ENCODE measurements around the gene BPIFB3. TPM values are rescaled to one million over a fixed set of nuclear protein-coding genes. Genes with fewer than 3 reads are reported as not detected.

The BPIFB3 gene
- total and polyA plus RNA-seq, 2 of the 13 experiments (the other 11 are each of a cell fraction or from before 2014, with no cell fraction given): 0.09 TPM; not detected in 1

GRCh38 chr20:33007376-33008335, 46.0 kb upstream of the BPIFB3 start, which contains the start of gene BPIFB2 (continued):
- TF ChIP-seq, protein P1, sequence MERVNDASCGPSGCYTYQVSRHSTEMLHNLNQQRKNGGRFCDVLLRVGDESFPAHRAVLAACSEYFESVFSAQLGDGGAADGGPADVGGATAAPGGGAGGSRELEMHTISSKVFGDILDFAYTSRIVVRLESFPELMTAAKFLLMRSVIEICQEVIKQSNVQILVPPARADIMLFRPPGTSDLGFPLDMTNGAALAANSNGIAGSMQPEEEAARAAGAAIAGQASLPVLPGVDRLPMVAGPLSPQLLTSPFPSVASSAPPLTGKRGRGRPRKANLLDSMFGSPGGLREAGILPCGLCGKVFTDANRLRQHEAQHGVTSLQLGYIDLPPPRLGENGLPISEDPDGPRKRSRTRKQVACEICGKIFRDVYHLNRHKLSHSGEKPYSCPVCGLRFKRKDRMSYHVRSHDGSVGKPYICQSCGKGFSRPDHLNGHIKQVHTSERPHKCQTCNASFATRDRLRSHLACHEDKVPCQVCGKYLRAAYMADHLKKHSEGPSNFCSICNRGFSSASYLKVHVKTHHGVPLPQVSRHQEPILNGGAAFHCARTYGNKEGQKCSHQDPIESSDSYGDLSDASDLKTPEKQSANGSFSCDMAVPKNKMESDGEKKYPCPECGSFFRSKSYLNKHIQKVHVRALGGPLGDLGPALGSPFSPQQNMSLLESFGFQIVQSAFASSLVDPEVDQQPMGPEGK (CRISPR knock-in tag; IDR thresholded peaks at IDR 0.05): peak; percentile 93
- TF ChIP-seq GLI4 (CRISPR knock-in tag; IDR thresholded peaks at IDR 0.05; ENCODE audit: borderline replicate concordance) (no peak; the same call in none of the 2 replicates), ONECUT2 (CRISPR knock-in tag; IDR thresholded peaks at IDR 0.05) (no peak), HOXA9 (CRISPR knock-in tag; IDR thresholded peaks at IDR 0.05; ENCODE audit: borderline replicate concordance) (no peak), AGO2 (optimal IDR thresholded peaks at IDR 0.05; ENCODE audit: low read depth, low read length) (no peak), AKAP8 (CRISPR knock-in tag; IDR thresholded peaks at IDR 0.05) (peak; percentile 88), ZNF543 (CRISPR knock-in tag; IDR thresholded peaks at IDR 0.05) (peak; percentile 92; the same call in 1 of the 2 replicates), PAX8 (CRISPR knock-in tag; IDR thresholded peaks at IDR 0.05; ENCODE audit: borderline replicate concordance) (peak; percentile 71), ZNF331 (CRISPR knock-in tag; IDR thresholded peaks at IDR 0.05) (peak; percentile 83), RARG (CRISPR knock-in tag; IDR thresholded peaks at IDR 0.05; ENCODE audit: low read depth) (no peak; the same call in 1 of the 2 replicates), ZBTB38 (CRISPR knock-in tag; IDR thresholded peaks at IDR 0.05) (no peak; the same call in none of the 2 replicates), BCL6 (CRISPR knock-in tag; IDR thresholded peaks at IDR 0.05) (peak; percentile 82), ZFAT (CRISPR knock-in tag; conservative IDR thresholded peaks at IDR 0.05) (no peak), SRF (IDR thresholded peaks at IDR 0.05; ENCODE audit: low read depth, low read length) (no peak), KMT2A (CRISPR knock-in tag; IDR thresholded peaks at IDR 0.05) (peak; percentile 48; the same call in 1 of the 2 replicates), JDP2 (CRISPR knock-in tag; IDR thresholded peaks at IDR 0.05; ENCODE audit: borderline replicate concordance) (no peak), HNF4A (CRISPR knock-in tag; IDR thresholded peaks at IDR 0.05) (peak; percentile 91), MBD4 (IDR thresholded peaks at IDR 0.05; ENCODE audit: borderline replicate concordance, low read length) (no peak)
- TF ChIP-seq, protein P2, sequence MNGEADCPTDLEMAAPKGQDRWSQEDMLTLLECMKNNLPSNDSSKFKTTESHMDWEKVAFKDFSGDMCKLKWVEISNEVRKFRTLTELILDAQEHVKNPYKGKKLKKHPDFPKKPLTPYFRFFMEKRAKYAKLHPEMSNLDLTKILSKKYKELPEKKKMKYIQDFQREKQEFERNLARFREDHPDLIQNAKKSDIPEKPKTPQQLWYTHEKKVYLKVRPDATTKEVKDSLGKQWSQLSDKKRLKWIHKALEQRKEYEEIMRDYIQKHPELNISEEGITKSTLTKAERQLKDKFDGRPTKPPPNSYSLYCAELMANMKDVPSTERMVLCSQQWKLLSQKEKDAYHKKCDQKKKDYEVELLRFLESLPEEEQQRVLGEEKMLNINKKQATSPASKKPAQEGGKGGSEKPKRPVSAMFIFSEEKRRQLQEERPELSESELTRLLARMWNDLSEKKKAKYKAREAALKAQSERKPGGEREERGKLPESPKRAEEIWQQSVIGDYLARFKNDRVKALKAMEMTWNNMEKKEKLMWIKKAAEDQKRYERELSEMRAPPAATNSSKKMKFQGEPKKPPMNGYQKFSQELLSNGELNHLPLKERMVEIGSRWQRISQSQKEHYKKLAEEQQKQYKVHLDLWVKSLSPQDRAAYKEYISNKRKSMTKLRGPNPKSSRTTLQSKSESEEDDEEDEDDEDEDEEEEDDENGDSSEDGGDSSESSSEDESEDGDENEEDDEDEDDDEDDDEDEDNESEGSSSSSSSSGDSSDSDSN (CRISPR knock-in tag; IDR thresholded peaks at IDR 0.05): peak; percentile 95
- TF ChIP-seq, protein P3, sequence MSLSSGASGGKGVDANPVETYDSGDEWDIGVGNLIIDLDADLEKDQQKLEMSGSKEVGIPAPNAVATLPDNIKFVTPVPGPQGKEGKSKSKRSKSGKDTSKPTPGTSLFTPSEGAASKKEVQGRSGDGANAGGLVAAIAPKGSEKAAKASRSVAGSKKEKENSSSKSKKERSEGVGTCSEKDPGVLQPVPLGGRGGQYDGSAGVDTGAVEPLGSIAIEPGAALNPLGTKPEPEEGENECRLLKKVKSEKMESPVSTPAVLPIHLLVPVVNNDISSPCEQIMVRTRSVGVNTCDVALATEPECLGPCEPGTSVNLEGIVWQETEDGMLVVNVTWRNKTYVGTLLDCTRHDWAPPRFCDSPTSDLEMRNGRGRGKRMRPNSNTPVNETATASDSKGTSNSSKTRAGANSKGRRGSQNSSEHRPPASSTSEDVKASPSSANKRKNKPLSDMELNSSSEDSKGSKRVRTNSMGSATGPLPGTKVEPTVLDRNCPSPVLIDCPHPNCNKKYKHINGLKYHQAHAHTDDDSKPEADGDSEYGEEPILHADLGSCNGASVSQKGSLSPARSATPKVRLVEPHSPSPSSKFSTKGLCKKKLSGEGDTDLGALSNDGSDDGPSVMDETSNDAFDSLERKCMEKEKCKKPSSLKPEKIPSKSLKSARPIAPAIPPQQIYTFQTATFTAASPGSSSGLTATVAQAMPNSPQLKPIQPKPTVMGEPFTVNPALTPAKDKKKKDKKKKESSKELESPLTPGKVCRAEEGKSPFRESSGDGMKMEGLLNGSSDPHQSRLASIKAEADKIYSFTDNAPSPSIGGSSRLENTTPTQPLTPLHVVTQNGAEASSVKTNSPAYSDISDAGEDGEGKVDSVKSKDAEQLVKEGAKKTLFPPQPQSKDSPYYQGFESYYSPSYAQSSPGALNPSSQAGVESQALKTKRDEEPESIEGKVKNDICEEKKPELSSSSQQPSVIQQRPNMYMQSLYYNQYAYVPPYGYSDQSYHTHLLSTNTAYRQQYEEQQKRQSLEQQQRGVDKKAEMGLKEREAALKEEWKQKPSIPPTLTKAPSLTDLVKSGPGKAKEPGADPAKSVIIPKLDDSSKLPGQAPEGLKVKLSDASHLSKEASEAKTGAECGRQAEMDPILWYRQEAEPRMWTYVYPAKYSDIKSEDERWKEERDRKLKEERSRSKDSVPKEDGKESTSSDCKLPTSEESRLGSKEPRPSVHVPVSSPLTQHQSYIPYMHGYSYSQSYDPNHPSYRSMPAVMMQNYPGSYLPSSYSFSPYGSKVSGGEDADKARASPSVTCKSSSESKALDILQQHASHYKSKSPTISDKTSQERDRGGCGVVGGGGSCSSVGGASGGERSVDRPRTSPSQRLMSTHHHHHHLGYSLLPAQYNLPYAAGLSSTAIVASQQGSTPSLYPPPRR (CRISPR knock-in tag; IDR thresholded peaks at IDR 0.05; ENCODE audit: borderline replicate concordance): peak; percentile 97
